ENCODE measurements around the gene TMEM178B.

Gene TMEM178B

DNA sequence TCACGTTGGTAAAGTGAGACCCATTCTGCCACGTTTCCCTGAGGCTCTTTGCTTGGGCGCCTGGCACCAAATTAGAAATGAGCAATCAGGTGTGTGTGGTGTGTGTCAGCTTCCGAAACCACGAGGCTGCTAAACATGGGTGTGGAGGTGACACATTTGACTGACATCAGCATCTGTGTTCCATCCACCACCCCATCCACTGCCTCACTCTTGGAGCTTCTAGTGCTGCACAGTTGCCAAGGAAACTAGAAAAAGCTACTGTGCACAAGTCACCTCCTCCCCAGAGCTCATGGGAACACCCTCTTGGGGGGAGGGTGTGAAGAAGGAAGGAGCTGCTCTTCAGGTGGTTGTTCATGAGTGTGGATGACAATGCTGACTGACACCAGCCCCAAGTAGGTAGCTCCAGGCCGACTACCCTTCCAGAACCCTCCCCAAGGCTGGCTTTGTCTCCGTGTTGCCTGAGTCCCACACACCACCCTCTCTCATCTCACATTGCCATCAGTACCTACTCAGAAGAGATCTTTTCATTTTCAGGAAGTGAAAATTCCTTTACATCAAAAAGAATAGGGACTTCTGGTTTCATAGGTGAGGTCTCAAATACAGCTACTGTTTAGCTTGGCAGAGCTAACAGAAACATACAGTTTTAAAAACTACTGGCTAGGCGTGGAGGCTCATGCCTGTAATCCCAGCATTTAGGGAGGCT is 152.2 kb downstream of the TMEM178B start:
- DNase-seq, result no peak

GRCh38 chr7:141227454-141227853 is 153.6 kb downstream of the TMEM178B start:
- no peak for DNase-seq

DNA sequence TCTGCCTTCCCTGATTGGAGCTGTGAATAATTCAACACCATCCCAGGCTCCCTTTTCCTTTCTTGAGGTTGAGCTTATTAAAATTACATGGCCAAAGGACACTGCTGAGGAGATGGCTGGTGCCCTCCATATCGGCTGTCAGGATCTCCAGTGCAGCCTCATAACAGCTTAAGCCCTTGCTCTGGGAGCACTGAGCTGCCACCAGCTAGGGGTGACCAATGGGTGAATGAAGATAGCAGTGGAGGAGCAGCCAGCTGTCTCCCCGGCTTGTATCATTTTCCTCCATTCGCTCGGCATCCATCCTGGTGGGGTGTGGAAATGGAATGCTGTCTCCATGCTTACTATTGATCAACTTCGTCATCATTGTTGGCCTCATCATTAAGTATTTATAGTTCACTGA is 154.6 kb downstream of the TMEM178B start:
- no peak for DNase-seq

DNA sequence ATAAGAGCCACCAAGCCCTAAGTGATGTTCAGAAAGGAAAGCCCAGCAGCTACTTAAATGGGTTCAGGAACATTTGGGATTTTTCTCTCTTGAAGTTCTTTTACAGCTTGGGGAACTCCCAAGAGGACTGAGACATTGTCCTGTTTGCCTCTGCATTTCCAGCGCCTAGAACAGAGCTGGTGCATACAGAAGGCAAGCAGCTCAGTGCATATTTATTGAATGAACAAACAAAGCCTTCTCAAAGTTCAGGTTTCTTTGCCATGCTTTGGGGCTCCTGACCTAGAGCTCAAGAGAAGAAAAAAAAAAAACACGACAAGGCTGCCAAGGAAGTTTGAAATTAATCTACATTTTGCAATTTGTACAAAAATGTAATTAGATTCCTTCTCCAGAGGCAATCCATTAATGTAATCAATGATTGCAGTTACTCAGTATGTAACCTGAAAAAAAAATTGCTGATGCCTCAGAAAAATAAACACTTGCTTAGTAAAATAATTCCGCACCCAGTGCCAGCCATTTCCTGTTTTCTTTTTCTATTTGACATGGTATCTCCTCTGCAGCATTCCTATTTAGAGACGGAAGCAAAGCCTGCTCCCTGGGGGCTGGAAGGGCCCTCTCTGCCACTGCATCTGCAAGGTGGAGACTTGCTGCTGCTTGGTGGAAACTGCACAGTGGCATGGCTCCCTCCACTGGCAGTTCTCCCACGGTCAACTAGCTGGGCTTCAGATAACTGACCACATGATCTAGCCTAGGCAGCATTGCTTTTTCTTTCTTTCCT is 157.3 kb downstream of the TMEM178B start:
- no peak for DNase-seq

DNA sequence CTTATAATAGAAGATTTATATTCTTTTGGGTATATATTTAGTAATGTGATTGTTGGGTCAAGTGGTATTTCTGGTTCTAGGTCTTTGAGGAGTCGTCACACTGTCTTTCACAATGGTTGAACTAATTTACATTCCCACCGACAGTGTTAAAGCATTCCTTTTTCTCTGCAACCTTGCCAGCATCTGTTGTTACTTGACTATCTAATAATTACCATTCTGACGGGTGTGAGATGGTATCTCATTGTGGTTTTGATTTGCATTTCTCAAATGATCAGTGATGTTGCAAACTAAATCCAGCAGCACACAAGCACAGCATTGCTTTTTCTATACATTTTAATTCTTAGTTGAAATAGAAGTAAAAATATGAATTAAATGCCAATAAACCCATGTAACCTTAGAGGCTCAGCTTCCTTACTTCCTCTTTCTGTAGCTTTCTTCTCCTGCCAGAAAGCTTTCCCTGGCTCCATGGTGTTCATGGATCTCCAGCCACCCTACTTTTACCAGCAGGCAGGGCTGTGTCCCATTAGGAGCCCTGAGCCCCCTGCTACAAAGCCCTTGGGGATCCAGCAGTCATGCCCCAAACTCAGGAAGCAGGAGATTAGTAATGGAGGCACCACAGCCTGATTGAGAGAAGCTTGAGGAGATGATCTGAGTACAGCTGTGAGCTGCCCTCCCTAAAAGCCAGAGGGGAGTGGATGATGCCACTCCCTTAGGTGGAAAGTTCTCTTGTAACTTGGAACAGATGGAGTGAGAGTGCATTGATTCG is 158.6 kb downstream of the TMEM178B start:
- no peak for DNase-seq

- DNase-seq, result no peak
These were observed 160.7 kb downstream of the TMEM178B start for GRCh38 chr7:141234335-141235105.

DNA sequence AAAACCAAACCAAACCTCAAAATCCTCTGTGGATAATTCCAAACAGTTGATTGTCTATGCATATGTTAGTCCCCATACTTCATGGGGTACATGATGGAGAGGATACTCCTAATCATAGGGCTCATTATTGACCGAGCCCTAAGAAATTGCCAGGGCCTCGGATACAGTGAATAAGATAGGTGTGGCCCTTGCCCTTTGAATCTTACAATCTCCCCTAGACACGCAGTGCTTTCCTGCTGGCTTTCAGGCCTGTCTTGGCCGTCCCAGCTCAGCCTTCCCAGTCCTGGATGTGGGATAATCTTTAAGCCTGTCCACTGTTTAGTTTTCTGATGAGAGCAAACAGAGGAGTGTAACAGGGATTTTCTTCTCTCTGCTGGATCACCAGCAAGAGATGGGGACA is 161.8 kb downstream of the TMEM178B start:
- DNase-seq, result no peak

GRCh38 chr7:141238596-141239243 is 164.9 kb downstream of the TMEM178B start:
- DNase-seq, result no peak

DNA sequence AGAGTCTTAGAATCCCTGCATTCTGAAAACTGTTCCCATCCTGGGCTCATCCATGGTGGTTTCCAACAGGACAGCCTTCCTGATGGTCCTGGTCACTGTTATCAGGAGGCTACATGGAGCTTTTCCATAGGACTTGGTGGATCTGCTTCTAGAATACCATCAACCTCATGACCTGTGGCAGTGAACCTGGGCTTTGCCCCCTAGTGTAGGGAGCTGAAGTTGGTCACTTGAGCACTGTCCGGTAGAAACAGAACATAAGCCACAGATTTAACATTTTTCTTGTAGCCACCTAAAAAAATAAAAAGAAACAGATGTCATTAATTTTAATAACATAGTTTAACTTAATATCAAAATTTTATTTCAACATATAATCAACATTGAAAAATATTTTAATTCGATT is 165.8 kb downstream of the TMEM178B start:
- no peak for DNase-seq

GRCh38 chr7:141242568-141242967 is 168.7 kb downstream of the TMEM178B start:
- DNase-seq, result no peak

- DNase-seq, result no peak
These were observed 169.5 kb downstream of the TMEM178B start for GRCh38 chr7:141243368-141243767.

DNA sequence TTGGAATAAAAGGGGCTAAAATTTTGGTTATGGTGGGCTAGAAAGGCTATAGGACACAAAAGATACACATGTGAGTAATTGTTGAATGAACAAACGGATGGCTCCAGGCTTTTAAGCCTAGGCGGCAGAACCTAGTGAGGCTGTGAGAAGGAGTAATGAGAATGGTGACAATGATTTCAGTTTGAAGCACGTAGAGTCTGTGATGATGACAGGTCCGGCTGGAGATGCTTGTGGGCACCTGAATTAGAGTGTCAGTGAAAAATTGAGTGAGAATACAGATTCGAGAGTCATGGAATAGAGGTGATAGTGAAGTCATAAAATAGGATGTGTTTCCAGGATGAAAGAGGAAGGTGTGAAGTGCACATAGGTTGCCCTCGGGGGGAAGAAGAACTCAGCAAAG is 170.6 kb downstream of the TMEM178B start:
- no peak for DNase-seq

DNA sequence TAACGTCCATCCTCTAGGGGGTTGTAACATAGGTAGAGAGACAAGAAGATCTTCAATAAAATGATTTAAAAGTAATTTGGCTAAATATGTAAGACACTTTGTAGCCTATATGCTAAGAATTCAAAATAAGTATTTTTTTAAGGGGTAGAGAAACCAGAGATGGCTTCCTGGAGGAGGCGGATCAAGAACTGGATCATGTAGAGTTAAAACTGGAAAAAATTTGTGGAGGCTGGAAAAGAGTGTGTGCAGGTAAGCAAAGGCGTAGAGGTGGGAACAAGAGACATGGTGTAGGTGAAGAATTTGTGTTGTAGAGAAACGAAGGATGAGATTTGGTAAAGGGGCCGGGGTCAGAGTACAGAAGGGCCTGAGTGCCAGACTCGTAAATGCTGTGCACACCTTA is 172.6 kb downstream of the TMEM178B start:
- no peak for DNase-seq

GRCh38 chr7:141251180-141251579 is 177.3 kb downstream of the TMEM178B start:
- no peak for DNase-seq

GRCh38 chr7:141251957-141252356 is 178.1 kb downstream of the TMEM178B start:
- DNase-seq, result no peak

GRCh38 chr7:141257597-141257996 is 183.7 kb downstream of the TMEM178B start:
- no peak for DNase-seq

DNA sequence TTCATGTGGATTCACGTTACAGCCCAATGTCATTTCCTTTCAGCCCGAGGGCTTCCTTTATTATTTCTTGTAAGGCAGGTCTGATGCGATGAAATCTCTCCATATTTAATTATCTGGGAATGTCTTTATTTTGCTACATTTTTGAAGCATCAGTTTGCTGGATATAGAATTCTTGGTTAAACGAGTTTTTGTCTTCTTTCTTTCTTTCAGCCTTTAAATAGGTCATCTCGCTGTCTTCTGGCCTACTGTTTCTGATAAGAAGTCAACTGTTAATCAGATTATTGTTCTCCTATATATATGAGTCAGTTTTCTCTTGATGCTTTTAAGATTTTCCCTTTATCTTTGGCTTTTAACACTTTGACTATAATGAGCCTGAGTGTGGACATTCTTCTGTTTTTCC is 184.7 kb downstream of the TMEM178B start:
- no peak for DNase-seq

- no peak for DNase-seq
These were observed 188.5 kb downstream of the TMEM178B start for GRCh38 chr7:141262101-141263090.

- no peak for DNase-seq
These were observed 189.6 kb downstream of the TMEM178B start for GRCh38 chr7:141263508-141263907.

DNA sequence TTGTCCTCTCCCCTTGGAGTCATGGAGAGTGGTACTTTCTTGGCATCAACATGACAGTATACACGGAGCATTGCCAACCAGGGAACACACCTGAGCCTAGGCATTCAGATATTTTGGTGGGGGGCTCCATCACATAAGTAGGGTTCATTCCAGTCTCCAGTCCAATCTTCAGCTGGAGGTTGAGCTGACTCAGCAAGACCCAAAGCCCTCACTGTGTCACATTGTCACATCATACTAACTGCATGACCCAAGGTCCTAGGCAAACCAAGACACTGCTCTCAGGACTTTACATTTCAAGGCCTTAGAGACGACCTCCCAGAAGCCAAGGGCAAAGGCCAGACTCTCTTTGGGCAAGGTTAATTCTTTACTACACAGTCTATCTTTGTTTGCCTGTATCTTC is 190.1 kb downstream of the TMEM178B start:
- no peak for DNase-seq

- DNase-seq, result no peak
These were observed 190.6 kb downstream of the TMEM178B start for GRCh38 chr7:141264511-141264910.

Data from activated CD4-positive, alpha-beta T cell treated with anti-CD3 and anti-CD28 coated beads for 1 hour (primary cell).